Measurements from ENCODE around the gene RPL19. TPM values are rescaled to one million over a fixed set of nuclear protein-coding genes. Genes with fewer than 3 reads are reported as not detected.
A peak's percentile ranks its signal among the peaks of the same experiment; 100 is the strongest.

The RPL19 gene
- polyA plus RNA-seq (2013, experiment 1 of 2): 2,740 TPM
- 2,504 TPM for polyA plus RNA-seq (2013, experiment 2 of 2)

GRCh38 chr17:39200070-39200879 lies at the start of gene RPL19:
Gene RPL19 (plus strand): TSS chr17:39200283. CDS start chr17:39200345, 62 bp downstream.
- Histone ChIP-seq H3K36me3 (ENCODE audit: control insufficient read depth, insufficient read depth, low read length) (peaks cover 46% of the 10 kb centered on the region), H3K4me3 (ENCODE audit: extremely low read depth, insufficient read depth, low read length, poor library complexity, severe bottlenecking) (peak within 1 kb of the TSS; percentile 94), H3K9me3 (ENCODE audit: control insufficient read depth, low read length) (no peaks in the 10 kb centered on the region), H3K27ac (ENCODE audit: low read depth, low read length, severe bottlenecking) (peak within 1 kb of the TSS; percentile 99), H3K4me1 (ENCODE audit: control insufficient read depth, insufficient read depth, low read length, poor library complexity, severe bottlenecking) (peaks cover 19% of the 10 kb centered on the region)
- WGBS, 2 experiments (ENCODE audit: insufficient coverage in 2 of 2): 0% methylated on average over 42 to 43 of the region's 52 CpGs

DNA sequence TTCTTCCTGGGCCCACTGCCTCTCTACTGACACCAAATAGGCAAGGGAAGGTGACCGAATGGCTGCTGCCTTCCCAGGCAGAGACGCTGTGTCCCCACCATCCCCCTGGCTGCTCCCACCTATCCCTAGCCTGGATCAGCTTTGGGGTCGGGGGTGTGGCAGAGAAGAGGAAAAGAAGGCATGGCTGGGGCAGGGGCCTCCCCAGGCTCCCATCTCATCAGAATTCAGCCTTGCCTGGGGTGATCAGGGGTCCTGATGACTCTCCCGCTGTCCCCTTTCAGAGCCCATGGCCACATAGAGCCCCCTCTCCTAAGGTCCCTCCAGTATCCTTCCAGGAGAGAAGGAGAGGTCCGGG lies 49.3 kb upstream of the RPL19 start:
- Histone ChIP-seq H3K27ac (ENCODE audit: low read depth, low read length, severe bottlenecking) (no peak overlapping the region), H3K4me3 (ENCODE audit: extremely low read depth, insufficient read depth, low read length, poor library complexity, severe bottlenecking) (peak overlapping the region; percentile 22), H3K4me1 (ENCODE audit: control insufficient read depth, insufficient read depth, low read length, poor library complexity, severe bottlenecking) (peaks cover 8% of the 10 kb centered on the region), H3K9me3 (ENCODE audit: control insufficient read depth, low read length) (no peaks in the 10 kb centered on the region), H3K36me3 (ENCODE audit: control insufficient read depth, insufficient read depth, low read length) (no peaks in the 10 kb centered on the region)
- WGBS, 2 experiments (ENCODE audit: insufficient coverage in 2 of 2): 57% methylated on average over 1 of the region's 5 CpGs; no CpG with 5 or more reads in 1 of the 2 experiments

GRCh38 chr17:39151150-39151942 lies 48.7 kb upstream of the RPL19 start, which contains the start of gene PLXDC1:
Gene PLXDC1 (minus strand): TSS chr17:39151637. CDS start chr17:39151437, 200 bp downstream.
- H3K4me1 ChIP-seq (ENCODE audit: control insufficient read depth, insufficient read depth, low read length, poor library complexity, severe bottlenecking): peaks cover 8% of the 10 kb centered on the region
- no peaks in the 10 kb centered on the region for H3K9me3 ChIP-seq (ENCODE audit: control insufficient read depth, low read length)
- WGBS, 2 experiments (ENCODE audit: insufficient coverage in 2 of 2): 2 to 5% methylated on average over 27 to 41 of the region's 68 CpGs
- no peaks in the 10 kb centered on the region for H3K36me3 ChIP-seq (ENCODE audit: control insufficient read depth, insufficient read depth, low read length)
- peak within 1 kb of the TSS; percentile 18 for H3K27ac ChIP-seq (ENCODE audit: low read depth, low read length, severe bottlenecking)
- peak within 1 kb of the TSS; percentile 96 for H3K4me3 ChIP-seq (ENCODE audit: extremely low read depth, insufficient read depth, low read length, poor library complexity, severe bottlenecking)

- WGBS, 2 experiments (ENCODE audit: insufficient coverage in 2 of 2): 7 to 19% methylated on average over 13 of the region's 25 CpGs
- Histone ChIP-seq H3K36me3 (ENCODE audit: control insufficient read depth, insufficient read depth, low read length) (no peaks in the 10 kb centered on the region), H3K4me3 (ENCODE audit: extremely low read depth, insufficient read depth, low read length, poor library complexity, severe bottlenecking) (peak overlapping the region; percentile 96), H3K27ac (ENCODE audit: low read depth, low read length, severe bottlenecking) (peak overlapping the region; percentile 18), H3K4me1 (ENCODE audit: control insufficient read depth, insufficient read depth, low read length, poor library complexity, severe bottlenecking) (peaks cover 10% of the 10 kb centered on the region), H3K9me3 (ENCODE audit: control insufficient read depth, low read length) (no peaks in the 10 kb centered on the region)
These were observed 47.9 kb upstream of the RPL19 start for GRCh38 chr17:39151943-39152818.

- Histone ChIP-seq H3K4me3 (ENCODE audit: extremely low read depth, insufficient read depth, low read length, poor library complexity, severe bottlenecking) (peak overlapping the region; percentile 96), H3K36me3 (ENCODE audit: control insufficient read depth, insufficient read depth, low read length) (no peaks in the 10 kb centered on the region), H3K9me3 (ENCODE audit: control insufficient read depth, low read length) (no peaks in the 10 kb centered on the region), H3K27ac (ENCODE audit: low read depth, low read length, severe bottlenecking) (peak overlapping the region; percentile 49), H3K4me1 (ENCODE audit: control insufficient read depth, insufficient read depth, low read length, poor library complexity, severe bottlenecking) (peaks cover 10% of the 10 kb centered on the region)
- 0% methylated on average over 4 to 5 of the region's 16 CpGs for WGBS, 2 experiments (ENCODE audit: insufficient coverage in 2 of 2)
These were observed 46.5 kb upstream of the RPL19 start for GRCh38 chr17:39153599-39154051.

DNA sequence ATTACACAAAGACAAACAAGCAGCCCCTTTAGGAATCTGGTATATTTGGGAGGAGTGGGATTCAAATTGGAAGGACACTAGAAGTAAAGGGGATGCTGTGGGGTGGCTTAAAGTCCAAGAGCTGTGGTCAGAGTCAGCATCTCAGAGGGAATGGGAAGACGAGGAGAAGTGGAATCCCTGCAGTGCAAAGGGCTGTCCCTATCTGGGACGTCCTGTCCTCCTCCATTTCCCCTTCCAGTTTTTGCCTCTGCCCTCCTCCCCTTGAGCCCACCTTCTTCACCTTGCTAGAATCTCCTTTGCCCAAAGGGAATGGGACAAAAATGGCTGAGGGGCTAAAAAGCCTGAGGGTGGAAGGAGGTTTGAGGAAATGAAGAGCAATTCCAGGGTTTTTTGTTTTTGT lies 44.4 kb upstream of the RPL19 start:
- H3K9me3 ChIP-seq (ENCODE audit: control insufficient read depth, low read length): no peaks in the 10 kb centered on the region
- no peaks in the 10 kb centered on the region for H3K36me3 ChIP-seq (ENCODE audit: control insufficient read depth, insufficient read depth, low read length)
- WGBS, 2 experiments (ENCODE audit: insufficient coverage in 2 of 2): no CpG with 5 or more reads among the region's 2 CpGs
- peaks cover 10% of the 10 kb centered on the region for H3K4me1 ChIP-seq (ENCODE audit: control insufficient read depth, insufficient read depth, low read length, poor library complexity, severe bottlenecking)
- H3K4me3 ChIP-seq (ENCODE audit: extremely low read depth, insufficient read depth, low read length, poor library complexity, severe bottlenecking): no peak overlapping the region
- no peak overlapping the region for H3K27ac ChIP-seq (ENCODE audit: low read depth, low read length, severe bottlenecking)

GRCh38 chr17:39156491-39156890 lies 43.6 kb upstream of the RPL19 start:
- Histone ChIP-seq H3K36me3 (ENCODE audit: control insufficient read depth, insufficient read depth, low read length) (no peaks in the 10 kb centered on the region), H3K4me3 (ENCODE audit: extremely low read depth, insufficient read depth, low read length, poor library complexity, severe bottlenecking) (no peak overlapping the region), H3K27ac (ENCODE audit: low read depth, low read length, severe bottlenecking) (no peak overlapping the region), H3K4me1 (ENCODE audit: control insufficient read depth, insufficient read depth, low read length, poor library complexity, severe bottlenecking) (peaks cover 10% of the 10 kb centered on the region), H3K9me3 (ENCODE audit: control insufficient read depth, low read length) (no peaks in the 10 kb centered on the region)
- WGBS, 2 experiments (ENCODE audit: insufficient coverage in 2 of 2): 38 to 68% methylated on average over 1 to 3 of the region's 7 CpGs

DNA sequence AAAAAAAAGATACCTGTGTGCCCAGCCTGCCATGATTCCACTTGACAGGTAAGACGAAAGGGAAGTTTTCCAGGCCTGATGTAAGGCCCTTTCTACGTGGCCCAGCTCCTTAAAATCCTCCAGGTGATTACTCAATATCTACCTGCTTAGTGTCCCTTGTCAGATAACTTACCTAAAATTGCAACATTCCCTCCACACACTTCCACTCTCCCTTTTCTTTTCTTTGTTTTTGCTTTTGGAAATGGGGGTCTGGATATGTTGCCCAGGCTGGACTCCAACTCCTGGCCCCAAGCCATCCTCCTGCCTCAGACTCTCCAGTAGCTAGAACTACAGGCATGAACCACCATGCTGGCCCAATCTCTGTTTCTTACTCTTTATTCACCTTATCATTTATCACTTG lies 41.5 kb upstream of the RPL19 start:
- no peaks in the 10 kb centered on the region for H3K9me3 ChIP-seq (ENCODE audit: control insufficient read depth, low read length)
- peaks cover 2% of the 10 kb centered on the region for H3K4me1 ChIP-seq (ENCODE audit: control insufficient read depth, insufficient read depth, low read length, poor library complexity, severe bottlenecking)
- no peak overlapping the region for H3K27ac ChIP-seq (ENCODE audit: low read depth, low read length, severe bottlenecking)
- no peak overlapping the region for H3K4me3 ChIP-seq (ENCODE audit: extremely low read depth, insufficient read depth, low read length, poor library complexity, severe bottlenecking)
- 88% methylated on average over 2 of the region's 2 CpGs for whole genome bisulfite sequencing, 2 experiments (ENCODE audit: insufficient coverage in 2 of 2)
- no peaks in the 10 kb centered on the region for H3K36me3 ChIP-seq (ENCODE audit: control insufficient read depth, insufficient read depth, low read length)

DNA sequence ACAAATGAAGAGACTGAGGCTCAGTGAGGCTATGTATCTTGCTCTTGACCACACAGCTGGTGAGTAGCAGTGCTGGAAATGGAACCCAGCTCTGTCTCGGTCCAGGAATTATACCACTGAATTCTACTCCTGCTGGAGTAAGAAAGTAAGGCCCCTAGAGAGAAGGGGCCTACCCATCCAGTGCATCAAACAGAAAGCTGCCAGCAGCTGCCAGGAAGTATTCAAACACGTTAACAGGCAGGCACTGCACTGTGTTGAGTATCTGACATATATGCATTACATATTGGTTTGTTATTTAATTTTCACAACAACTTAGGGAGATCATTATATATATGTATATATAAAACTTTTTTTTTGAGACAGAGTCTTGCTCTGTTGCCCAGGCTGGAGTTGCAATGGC lies 38.1 kb upstream of the RPL19 start:
- no peaks in the 10 kb centered on the region for H3K4me1 ChIP-seq (ENCODE audit: control insufficient read depth, insufficient read depth, low read length, poor library complexity, severe bottlenecking)
- H3K27ac ChIP-seq (ENCODE audit: low read depth, low read length, severe bottlenecking): no peak overlapping the region
- H3K36me3 ChIP-seq (ENCODE audit: control insufficient read depth, insufficient read depth, low read length): no peaks in the 10 kb centered on the region
- H3K9me3 ChIP-seq (ENCODE audit: control insufficient read depth, low read length): no peaks in the 10 kb centered on the region
- no peak overlapping the region for H3K4me3 ChIP-seq (ENCODE audit: extremely low read depth, insufficient read depth, low read length, poor library complexity, severe bottlenecking)
- 83 to 88% methylated on average over 1 of the region's 2 CpGs for WGBS, 2 experiments (ENCODE audit: insufficient coverage in 2 of 2)

GRCh38 chr17:39164675-39165143 lies 35.4 kb upstream of the RPL19 start:
- Histone ChIP-seq H3K36me3 (ENCODE audit: control insufficient read depth, insufficient read depth, low read length) (no peaks in the 10 kb centered on the region), H3K4me1 (ENCODE audit: control insufficient read depth, insufficient read depth, low read length, poor library complexity, severe bottlenecking) (peaks cover 6% of the 10 kb centered on the region), H3K27ac (ENCODE audit: low read depth, low read length, severe bottlenecking) (no peak overlapping the region), H3K4me3 (ENCODE audit: extremely low read depth, insufficient read depth, low read length, poor library complexity, severe bottlenecking) (peak overlapping the region; percentile 41), H3K9me3 (ENCODE audit: control insufficient read depth, low read length) (no peaks in the 10 kb centered on the region)
- 4 to 6% methylated on average over 12 to 15 of the region's 15 CpGs for WGBS, 2 experiments (ENCODE audit: insufficient coverage in 2 of 2)
